Skeletal muscle tissue (tissue), 4 donors: ENCODE results near the gene MTR. TPM values are rescaled to one million over a fixed set of nuclear protein-coding genes. Genes with fewer than 3 reads are reported as not detected.

ENCODE experiments used
- H3K27ac ChIP-seq: one replicate; pipeline ENCODE4 v1.7.0; 2013; ENCODE audit warnings: mild to moderate bottlenecking, low read depth, low read length, inconsistent platforms
- H3K27me3 ChIP-seq, 3 donors: one replicate each; pipeline ENCODE4 v1.7.0; 2013; ENCODE audit warnings: low read length in 3 of 3; ENCODE audit not compliant: control insufficient read depth in 3 of 3, insufficient read depth in 3 of 3
- H3K36me3 ChIP-seq, 3 donors: one replicate each; pipeline ENCODE4 v1.7.0; 2013; ENCODE audit warnings: low read length in 3 of 3; ENCODE audit not compliant: control insufficient read depth in 3 of 3, insufficient read depth in 3 of 3
- H3K4me1 ChIP-seq, 3 donors: one replicate each; pipeline ENCODE4 v1.7.0; 2013; ENCODE audit warnings: low read length in 3 of 3, mild to moderate bottlenecking in 3 of 3; ENCODE audit not compliant: control insufficient read depth in 3 of 3, insufficient read depth in 3 of 3
- H3K4me3 ChIP-seq, 3 donors: one replicate each; pipeline ENCODE4 v1.7.0; 2013; ENCODE audit warnings: low read length in 3 of 3
- H3K9ac ChIP-seq, 3 donors: one replicate each; pipeline ENCODE4 v1.7.0; 2013; ENCODE audit warnings: low read length in 3 of 3, mild to moderate bottlenecking in 3 of 3, moderate library complexity in 2 of 3, low read depth in 1 of 3
- H3K9me3 ChIP-seq, 3 donors: one replicate each; pipeline ENCODE4 v1.7.0; 2013; ENCODE audit warnings: low read length in 3 of 3; ENCODE audit not compliant: control insufficient read depth in 3 of 3
- total RNA-seq: library from RNA; depleted of rRNA; stranded (reverse); fragments of >200 nt; gene quantifications from one replicate; pipeline ENCODE4 v1.2.3, GENCODE V29; 2014
- donor health status: Osteomylitis.

MTR gene
- total RNA-seq, 1 donor from 2014 or later: 23.5 TPM

GRCh38 chr1:236768601-236769000 is 26.5 kb upstream of the MTR start:
- H3K27ac ChIP-seq: no peak overlapping the region
- H3K9me3 ChIP-seq: no peaks in the 10 kb centered on the region
- H3K4me3 ChIP-seq: no peak overlapping the region
- peaks cover 0 to 2% (median 0%) of the 10 kb centered on the region in 3 donors for H3K27me3 ChIP-seq
- H3K9ac ChIP-seq: no peak overlapping the region
- peaks cover 3 to 8% (median 4%) of the 10 kb centered on the region in 3 donors for H3K36me3 ChIP-seq
- H3K4me1 ChIP-seq: no peaks in the 10 kb centered on the region

GRCh38 chr1:236773919-236774318 is 21.2 kb upstream of the MTR start:
- Histone ChIP-seq H3K27ac (no peak overlapping the region), H3K9me3 (no peaks in the 10 kb centered on the region), H3K4me1 (no peaks in the 10 kb centered on the region), H3K36me3 (no peaks in the 10 kb centered on the region), H3K27me3 (peaks cover 0 to 2% (median 0%) of the 10 kb centered on the region in 3 donors), H3K4me3 (no peak overlapping the region), H3K9ac (no peak overlapping the region)

GRCh38 chr1:236774926-236775325 is 20.2 kb upstream of the MTR start:
- Histone ChIP-seq H3K4me3 (no peak overlapping the region), H3K36me3 (no peaks in the 10 kb centered on the region), H3K27ac (no peak overlapping the region), H3K4me1 (no peaks in the 10 kb centered on the region), H3K27me3 (peaks cover 0 to 2% (median 0%) of the 10 kb centered on the region in 3 donors), H3K9ac (no peak overlapping the region), H3K9me3 (no peaks in the 10 kb centered on the region)

- Histone ChIP-seq H3K4me3 (no peak overlapping the region), H3K9me3 (no peaks in the 10 kb centered on the region), H3K4me1 (no peaks in the 10 kb centered on the region), H3K9ac (no peak overlapping the region), H3K27me3 (no peaks in the 10 kb centered on the region), H3K36me3 (no peaks in the 10 kb centered on the region), H3K27ac (no peak overlapping the region)
Observed at GRCh38 chr1:236779312-236779711, 15.8 kb upstream of the MTR start.

- Histone ChIP-seq H3K4me1 (no peaks in the 10 kb centered on the region), H3K4me3 (no peak overlapping the region), H3K27ac (no peak overlapping the region), H3K27me3 (no peaks in the 10 kb centered on the region), H3K9me3 (no peaks in the 10 kb centered on the region), H3K9ac (no peak overlapping the region), H3K36me3 (no peaks in the 10 kb centered on the region)
Observed at GRCh38 chr1:236785477-236785876, 9.6 kb upstream of the MTR start.

- Histone ChIP-seq H3K4me3 (no peak overlapping the region), H3K9me3 (no peaks in the 10 kb centered on the region), H3K27ac (no peak overlapping the region), H3K27me3 (no peaks in the 10 kb centered on the region), H3K36me3 (no peaks in the 10 kb centered on the region), H3K4me1 (no peaks in the 10 kb centered on the region), H3K9ac (no peak overlapping the region)
Observed at GRCh38 chr1:236786453-236786852, 8.6 kb upstream of the MTR start.

GRCh38 chr1:236794585-236795034 is 482 bp upstream of the MTR start:
- Histone ChIP-seq H3K27ac (peak overlapping the region; percentile 96), H3K9ac (peak overlapping the region; percentile 68 to 95 (median 88)), H3K27me3 (no peaks in the 10 kb centered on the region), H3K4me1 (peaks cover 4 to 27% (median 22%) of the 10 kb centered on the region in 3 donors), H3K36me3 (no peaks in the 10 kb centered on the region), H3K9me3 (no peaks in the 10 kb centered on the region), H3K4me3 (peak overlapping the region; percentile 94 to 98 (median 96))

GRCh38 chr1:236795757-236796667 is 920 bp downstream of the MTR start:
- H3K27me3 ChIP-seq: no peaks in the 10 kb centered on the region
- H3K36me3 ChIP-seq: no peaks in the 10 kb centered on the region
- H3K9ac ChIP-seq: peak overlapping the region; percentile 88 to 96 (median 95)
- peak overlapping the region; percentile 96 for H3K27ac ChIP-seq
- H3K9me3 ChIP-seq: no peaks in the 10 kb centered on the region
- peaks cover 7 to 34% (median 27%) of the 10 kb centered on the region in 3 donors for H3K4me1 ChIP-seq
- H3K4me3 ChIP-seq: peak overlapping the region; percentile 94 to 98 (median 96)

GRCh38 chr1:236799001-236799400 is 3.9 kb downstream of the MTR start:
- H3K9ac ChIP-seq: peak overlapping the region in 1 of 3 donors; percentile 4
- peaks cover 7 to 48% (median 27%) of the 10 kb centered on the region in 3 donors for H3K4me1 ChIP-seq
- H3K27me3 ChIP-seq: no peaks in the 10 kb centered on the region
- no peaks in the 10 kb centered on the region for H3K9me3 ChIP-seq
- peak overlapping the region; percentile 26 for H3K27ac ChIP-seq
- H3K36me3 ChIP-seq: peaks cover 0 to 7% (median 6%) of the 10 kb centered on the region in 3 donors
- H3K4me3 ChIP-seq: no peak overlapping the region

- H3K4me1 ChIP-seq: peaks cover 7 to 48% (median 22%) of the 10 kb centered on the region in 3 donors
- no peak overlapping the region for H3K4me3 ChIP-seq
- H3K36me3 ChIP-seq: peaks cover 0 to 10% (median 8%) of the 10 kb centered on the region in 3 donors
- no peaks in the 10 kb centered on the region for H3K9me3 ChIP-seq
- no peaks in the 10 kb centered on the region for H3K27me3 ChIP-seq
- no peak overlapping the region for H3K9ac ChIP-seq
- no peak overlapping the region for H3K27ac ChIP-seq
Observed at GRCh38 chr1:236800002-236800620, 5.0 kb downstream of the MTR start.
